ENCODE measurements around the gene EPHA4. TPM values are rescaled to one million over a fixed set of nuclear protein-coding genes. Genes with fewer than 3 reads are reported as not detected.

EPHA4 gene
- total RNA-seq, 4 donors from 2014 or later, result 3.5 to 16.5 (median 12.4) TPM

- Histone ChIP-seq H3K27ac (peak overlapping the region in 2 of 4 donors; percentile 0 to 8), H3K4me3 (no peak overlapping the region), H3K27me3 (no peaks in the 10 kb centered on the region), H3K4me1 (peaks cover 0 to 40% (median 0%) of the 10 kb centered on the region in 4 donors), H3K9me3 (no peaks in the 10 kb centered on the region), H3K36me3 (no peaks in the 10 kb centered on the region)
- TF ChIP-seq POLR2A (IDR thresholded peaks at IDR 0.05), result no peak
- TF ChIP-seq, protein P1, sequence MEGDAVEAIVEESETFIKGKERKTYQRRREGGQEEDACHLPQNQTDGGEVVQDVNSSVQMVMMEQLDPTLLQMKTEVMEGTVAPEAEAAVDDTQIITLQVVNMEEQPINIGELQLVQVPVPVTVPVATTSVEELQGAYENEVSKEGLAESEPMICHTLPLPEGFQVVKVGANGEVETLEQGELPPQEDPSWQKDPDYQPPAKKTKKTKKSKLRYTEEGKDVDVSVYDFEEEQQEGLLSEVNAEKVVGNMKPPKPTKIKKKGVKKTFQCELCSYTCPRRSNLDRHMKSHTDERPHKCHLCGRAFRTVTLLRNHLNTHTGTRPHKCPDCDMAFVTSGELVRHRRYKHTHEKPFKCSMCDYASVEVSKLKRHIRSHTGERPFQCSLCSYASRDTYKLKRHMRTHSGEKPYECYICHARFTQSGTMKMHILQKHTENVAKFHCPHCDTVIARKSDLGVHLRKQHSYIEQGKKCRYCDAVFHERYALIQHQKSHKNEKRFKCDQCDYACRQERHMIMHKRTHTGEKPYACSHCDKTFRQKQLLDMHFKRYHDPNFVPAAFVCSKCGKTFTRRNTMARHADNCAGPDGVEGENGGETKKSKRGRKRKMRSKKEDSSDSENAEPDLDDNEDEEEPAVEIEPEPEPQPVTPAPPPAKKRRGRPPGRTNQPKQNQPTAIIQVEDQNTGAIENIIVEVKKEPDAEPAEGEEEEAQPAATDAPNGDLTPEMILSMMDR (IDR thresholded peaks at IDR 0.05), result no peak
- DNase-seq, result no peak
Observed at GRCh38 chr2:221529943-221530652, 42.0 kb downstream of the EPHA4 start.

- Histone ChIP-seq H3K36me3 (no peaks in the 10 kb centered on the region), H3K4me3 (no peak overlapping the region), H3K4me1 (peaks cover 0 to 40% (median 0%) of the 10 kb centered on the region in 4 donors), H3K27me3 (no peaks in the 10 kb centered on the region), H3K9me3 (no peaks in the 10 kb centered on the region), H3K27ac (peak overlapping the region in 2 of 4 donors; percentile 0 to 8)
- DNase-seq, result no peak
- TF ChIP-seq POLR2A (IDR thresholded peaks at IDR 0.05), result no peak
- TF ChIP-seq, protein P1 (IDR thresholded peaks at IDR 0.05), result no peak
Observed at GRCh38 chr2:221529177-221529942, 42.7 kb downstream of the EPHA4 start.

DNA sequence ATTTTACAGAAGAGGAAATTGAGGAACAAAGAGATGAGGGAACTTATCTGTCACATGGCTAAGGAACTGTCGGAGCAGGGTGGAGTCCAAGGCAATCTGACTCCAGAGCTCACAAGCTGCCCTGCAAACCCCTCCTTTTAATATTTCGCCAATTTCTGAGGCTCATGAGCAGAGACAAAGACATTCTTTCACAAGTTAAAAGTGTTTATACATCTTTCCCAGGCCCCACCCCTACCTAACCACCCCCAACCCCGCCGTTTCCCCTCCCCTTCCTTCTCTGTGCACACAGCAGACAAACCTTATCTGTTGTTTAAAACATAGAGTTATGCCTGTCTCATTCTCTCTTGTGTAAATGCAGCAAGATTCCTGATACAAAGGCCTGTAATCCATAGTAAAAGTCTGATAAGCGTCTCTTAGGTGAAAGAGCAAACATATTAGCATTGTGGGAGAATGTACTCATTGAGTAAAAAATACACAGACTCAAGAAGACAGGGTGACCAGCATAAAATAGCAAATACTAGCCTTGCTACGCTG lies 44.3 kb downstream of the EPHA4 start:
- Histone ChIP-seq H3K36me3 (no peaks in the 10 kb centered on the region), H3K27ac (peak overlapping the region in 2 of 4 donors; percentile 41), H3K4me1 (peaks cover 0 to 40% (median 0%) of the 10 kb centered on the region in 4 donors), H3K9me3 (no peaks in the 10 kb centered on the region), H3K27me3 (no peaks in the 10 kb centered on the region), H3K4me3 (no peak overlapping the region)
- TF ChIP-seq, protein P1 (IDR thresholded peaks at IDR 0.05), result no peak
- TF ChIP-seq POLR2A (IDR thresholded peaks at IDR 0.05), result no peak
- DNase-seq, result no peak

DNA sequence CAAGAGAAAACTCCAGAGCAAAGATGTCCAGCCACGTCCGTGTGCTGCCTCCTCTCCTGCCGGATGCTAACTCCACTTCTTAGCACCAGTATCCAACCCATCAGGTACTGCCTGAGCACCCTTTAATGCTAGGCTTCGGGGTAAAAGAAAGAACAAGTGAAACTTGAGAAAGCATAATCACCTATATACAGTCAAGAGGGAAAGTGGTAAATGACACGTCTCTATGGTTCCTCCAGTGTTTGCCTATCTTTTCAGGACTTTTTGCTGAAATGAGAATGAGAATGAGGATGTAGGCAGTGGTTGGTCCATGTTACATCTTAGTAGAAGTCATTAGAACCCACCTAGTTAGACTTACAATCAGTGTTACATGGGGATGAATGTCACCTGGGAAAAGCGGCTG lies 47.9 kb downstream of the EPHA4 start:
- peaks cover 0 to 27% (median 0%) of the 10 kb centered on the region in 4 donors for H3K4me1 ChIP-seq
- no peaks in the 10 kb centered on the region for H3K9me3 ChIP-seq
- H3K4me3 ChIP-seq, result no peak overlapping the region
- no peak for DNase-seq
- H3K27ac ChIP-seq, result no peak overlapping the region
- TF ChIP-seq POLR2A (IDR thresholded peaks at IDR 0.05), result no peak
- no peaks in the 10 kb centered on the region for H3K27me3 ChIP-seq
- no peaks in the 10 kb centered on the region for H3K36me3 ChIP-seq

DNA sequence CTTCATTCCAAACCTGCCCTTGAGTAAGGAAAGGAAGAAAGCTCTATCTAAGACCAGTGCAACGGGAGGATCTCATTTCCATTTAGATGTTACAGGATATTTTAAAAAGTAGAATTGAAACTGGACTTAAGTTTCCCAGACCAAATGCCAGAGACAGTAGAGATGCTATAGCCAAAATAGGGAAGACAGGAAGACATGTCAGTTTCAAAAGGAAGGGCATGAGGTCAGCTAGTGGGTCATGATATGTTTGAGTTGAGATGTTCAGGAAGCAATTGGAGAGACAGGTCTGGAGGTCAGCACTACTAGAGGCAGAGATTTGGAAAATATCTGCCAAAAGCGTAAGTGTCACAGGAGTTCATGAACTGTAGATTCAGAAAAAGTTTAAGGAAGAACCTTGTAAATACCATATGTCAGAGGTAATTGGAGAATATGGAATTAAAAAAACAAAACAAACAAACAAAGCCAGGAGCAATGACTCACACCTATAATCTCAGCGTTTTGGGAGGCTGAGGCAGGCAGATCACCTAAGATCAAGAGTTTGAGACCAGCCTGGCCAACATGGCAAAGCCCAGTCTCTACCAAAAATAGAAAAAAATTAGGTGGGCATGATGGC lies 50.8 kb downstream of the EPHA4 start:
- TF ChIP-seq POLR2A (IDR thresholded peaks at IDR 0.05), result no peak
- no peak overlapping the region for H3K27ac ChIP-seq
- H3K9me3 ChIP-seq, result no peaks in the 10 kb centered on the region
- H3K27me3 ChIP-seq, result no peaks in the 10 kb centered on the region
- DNase-seq, result no peak
- no peaks in the 10 kb centered on the region for H3K36me3 ChIP-seq
- no peak overlapping the region for H3K4me3 ChIP-seq
- H3K4me1 ChIP-seq, result peaks cover 0 to 28% (median 3%) of the 10 kb centered on the region in 4 donors

GRCh38 chr2:221518935-221519625 lies 53.0 kb downstream of the EPHA4 start:
- H3K4me1 ChIP-seq, result peaks cover 0 to 28% (median 3%) of the 10 kb centered on the region in 4 donors
- no peak overlapping the region for H3K4me3 ChIP-seq
- DNase-seq, result no peak
- H3K27ac ChIP-seq, result peak overlapping the region in 3 of 4 donors; percentile 14 to 61 (median 27)
- TF ChIP-seq, protein P1 (IDR thresholded peaks at IDR 0.05), result no peak
- no peak for TF ChIP-seq POLR2A (IDR thresholded peaks at IDR 0.05)
- H3K9me3 ChIP-seq, result no peaks in the 10 kb centered on the region
- H3K27me3 ChIP-seq, result no peaks in the 10 kb centered on the region
- no peaks in the 10 kb centered on the region for H3K36me3 ChIP-seq

All from Peyer's patch (tissue), 4 donors.